Neural progenitor cell (in vitro differentiated cells): ENCODE data around the gene SLC4A5. TPM values are rescaled to one million over a fixed set of nuclear protein-coding genes. Genes with fewer than 3 reads are reported as not detected.

Experiments used
- DNase-seq: peaks from one replicate; pipeline ENCODE4 v3.0.0-alpha.2; 2016; ENCODE audit warnings: low spot score
- H2AFZ ChIP-seq: fragments of 200-600 bp; sonication (generic); replicated peaks from 2 replicates; pipeline ENCODE4 v1.6.1; 2016; ENCODE audit warnings: antibody characterized with exemption
- H3F3A ChIP-seq: fragments of 200-600 bp; sonication (generic); 2 replicates; pipeline ENCODE4 v1.6.1; 2016; ENCODE audit warnings: antibody characterized with exemption, low read depth
- H3K27ac ChIP-seq: fragments of 200-600 bp; sonication (generic); 2 replicates; pipeline ENCODE4 v1.5.1; 2016; ENCODE audit warnings: mild to moderate bottlenecking
- H3K27me3 ChIP-seq: fragments of 200-600 bp; sonication (generic); 2 replicates; pipeline ENCODE4 v1.6.1; 2016; ENCODE audit warnings: mild to moderate bottlenecking, moderate library complexity
- H3K36me3 ChIP-seq: fragments of 200-600 bp; sonication (generic); 2 replicates; pipeline ENCODE4 v1.5.1; 2016
- H3K4me1 ChIP-seq: fragments of 200-600 bp; sonication (generic); 2 replicates; pipeline ENCODE4 v1.6.1; 2016; ENCODE audit warnings: mixed run types
- H3K4me2 ChIP-seq: fragments of 200-600 bp; sonication (generic); 2 replicates; pipeline ENCODE4 v1.6.1; 2016
- H3K4me3 ChIP-seq: fragments of 200-600 bp; sonication (generic); 2 replicates; pipeline ENCODE4 v1.5.1; 2016
- H3K79me2 ChIP-seq: fragments of 200-600 bp; sonication (generic); 2 replicates; pipeline ENCODE4 v1.6.1; 2016; ENCODE audit warnings: low read depth
- H3K9ac ChIP-seq: fragments of 200-600 bp; sonication (generic); 2 replicates; pipeline ENCODE4 v1.6.1; 2016
- H3K9me3 ChIP-seq: fragments of 200-600 bp; sonication (generic); 2 replicates; pipeline ENCODE4 v1.5.1; 2016; ENCODE audit warnings: low read depth
- H4K20me1 ChIP-seq: fragments of 200-600 bp; sonication (generic); 2 replicates; pipeline ENCODE4 v1.6.1; 2016; ENCODE audit warnings: low read depth
- H3K27ac Mint-ChIP-seq: 3 replicates; pipeline ENCODE4 v1.8.0; 2021; ENCODE audit warnings: mixed read lengths
- H3K27me3 Mint-ChIP-seq: 2 replicates; pipeline ENCODE4 v1.8.0; 2022; ENCODE audit warnings: low read depth, mild to moderate bottlenecking, inconsistent platforms, moderate library complexity, mixed read lengths; ENCODE audit not compliant: insufficient read depth
- H3K36me3 Mint-ChIP-seq: 3 replicates; pipeline ENCODE4 v1.8.0; 2021; ENCODE audit warnings: mixed read lengths
- H3K4me1 Mint-ChIP-seq: 3 replicates; pipeline ENCODE4 v1.8.0; 2021; ENCODE audit warnings: mixed read lengths
- H3K4me3 Mint-ChIP-seq: 3 replicates; pipeline ENCODE4 v1.8.0; 2021; ENCODE audit warnings: mild to moderate bottlenecking, moderate library complexity, mixed read lengths
- H3K9me3 Mint-ChIP-seq: 3 replicates; pipeline ENCODE4 v1.8.0; 2020; ENCODE audit warnings: mixed read lengths
- CTCF ChIP-seq: fragments of 200-600 bp; sonication (generic); IDR thresholded peaks from 2 replicates; pipeline ENCODE4 v1.5.1; 2017; ENCODE audit warnings: antibody characterized with exemption, mild to moderate bottlenecking
- EZH2 ChIP-seq: fragments of 200-600 bp; sonication (generic); IDR thresholded peaks from 2 replicates; pipeline ENCODE4 v1.6.1; 2017; ENCODE audit warnings: antibody characterized with exemption, mild to moderate bottlenecking, moderate library complexity
- EZH2phosphoT487 ChIP-seq: fragments of 200-600 bp; sonication (generic); IDR thresholded peaks from 2 replicates; pipeline ENCODE4 v1.6.1; 2017; ENCODE audit warnings: antibody characterized with exemption
- total RNA-seq: library from RNA; depleted of rRNA; stranded (reverse); fragments of >200 nt; gene quantifications from 2 replicates; pipeline ENCODE4 v1.2.3, GENCODE V29; 2015; ENCODE audit warnings: low replicate concordance

SLC4A5 gene
- total RNA-seq, 1 donor from 2014 or later: 2.0 TPM

- no peak for DNase-seq
- peaks cover 28% of the 10 kb centered on the region for H3K4me1 Mint-ChIP-seq
- H3K27me3 Mint-ChIP-seq: peaks cover 6% of the 10 kb centered on the region
- Histone ChIP-seq H3K4me2 (peak overlapping the region; percentile 90), H3K9ac (no peak overlapping the region), H3K79me2 (peaks cover 40% of the 10 kb centered on the region), H3K27ac (no peak overlapping the region), H3K4me1 (peaks cover 10% of the 10 kb centered on the region), H3K27me3 (no peaks in the 10 kb centered on the region), H3F3A (peaks cover 20% of the 10 kb centered on the region), H3K9me3 (no peaks in the 10 kb centered on the region), H2AFZ (peak overlapping the region; percentile 40), H4K20me1 (peaks cover 37% of the 10 kb centered on the region), H3K36me3 (no peaks in the 10 kb centered on the region), H3K4me3 (peak overlapping the region; percentile 81)
- H3K36me3 Mint-ChIP-seq: peaks cover 3% of the 10 kb centered on the region
- TF ChIP-seq CTCF (no peak), EZH2 (no peak)
- H3K4me3 Mint-ChIP-seq: peak overlapping the region; percentile 100
- H3K9me3 Mint-ChIP-seq: no peaks in the 10 kb centered on the region
- H3K27ac Mint-ChIP-seq: peak overlapping the region; percentile 100
Observed at GRCh38 chr2:74198023-74198460, 145.2 kb downstream of the SLC4A5 start.

- TF ChIP-seq EZH2phosphoT487 (no peak), EZH2 (no peak), CTCF (no peak)
- H3K27me3 Mint-ChIP-seq: peaks cover 6% of the 10 kb centered on the region
- no peaks in the 10 kb centered on the region for H3K27me3 ChIP-seq
Observed at GRCh38 chr2:74197049-74197448, 146.2 kb downstream of the SLC4A5 start.

GRCh38 chr2:74194799-74195198 lies 148.4 kb downstream of the SLC4A5 start:
- Histone ChIP-seq H3K27me3 (no peaks in the 10 kb centered on the region), H3K27ac (no peak overlapping the region), H3K4me3 (no peak overlapping the region), H3K4me2 (no peak overlapping the region), H3K9ac (no peak overlapping the region), H3K79me2 (peaks cover 8% of the 10 kb centered on the region), H3K4me1 (no peaks in the 10 kb centered on the region), H3K36me3 (no peaks in the 10 kb centered on the region), H3F3A (peaks cover 20% of the 10 kb centered on the region), H4K20me1 (peaks cover 7% of the 10 kb centered on the region), H3K9me3 (no peaks in the 10 kb centered on the region), H2AFZ (no peak overlapping the region)
- Mint-ChIP-seq H3K4me1 (peaks cover 17% of the 10 kb centered on the region), H3K4me3 (no peak overlapping the region), H3K36me3 (no peaks in the 10 kb centered on the region), H3K27me3 (peaks cover 9% of the 10 kb centered on the region), H3K9me3 (no peaks in the 10 kb centered on the region), H3K27ac (no peak overlapping the region)
- no peak for DNase-seq
- no peak for TF ChIP-seq EZH2
- no peak for TF ChIP-seq CTCF
- TF ChIP-seq EZH2phosphoT487: no peak

More at GRCh38 chr2:74197049-74197448, 146.2 kb downstream of the SLC4A5 start:
- Mint-ChIP-seq H3K4me1 (peaks cover 32% of the 10 kb centered on the region), H3K27ac (no peak overlapping the region), H3K36me3 (peaks cover 3% of the 10 kb centered on the region), H3K4me3 (peak overlapping the region; percentile 18), H3K9me3 (no peaks in the 10 kb centered on the region)
- Histone ChIP-seq H3K4me1 (peaks cover 10% of the 10 kb centered on the region), H2AFZ (no peak overlapping the region), H3K4me3 (no peak overlapping the region), H3K4me2 (no peak overlapping the region), H3K36me3 (no peaks in the 10 kb centered on the region), H3K27ac (no peak overlapping the region), H3K9me3 (no peaks in the 10 kb centered on the region), H3K79me2 (peaks cover 30% of the 10 kb centered on the region), H4K20me1 (peaks cover 30% of the 10 kb centered on the region), H3F3A (peaks cover 20% of the 10 kb centered on the region), H3K9ac (no peak overlapping the region)
- DNase-seq: no peak
